ENCODE data around the gene COL6A2. TPM values are rescaled to one million over a fixed set of nuclear protein-coding genes. Genes with fewer than 3 reads are reported as not detected.

The COL6A2 gene
- total and polyA plus RNA-seq, 2 of the 13 experiments (the other 11 are each of a cell fraction or from before 2014, with no cell fraction given): 0.07 to 0.41 TPM

- POLR2A ChIA-PET: no interaction called here
- no peak for FAIRE-seq
These were observed 24.3 kb downstream of the COL6A2 start for GRCh38 chr21:46122237-46122671.

More at GRCh38 chr21:46122237-46122671, 24.3 kb downstream of the COL6A2 start:
- Histone ChIP-seq H3K9ac (ENCODE audit: insufficient read depth, low read depth, low read length) (no peak overlapping the region), H4K20me1 (ENCODE audit: insufficient read depth, low read length) (no peaks in the 10 kb centered on the region), H3K27me3 (ENCODE audit: control insufficient read depth in 1 of 2, insufficient read depth in 2 of 2, low read length in 2 of 2) (peaks cover 1 to 26% of the 10 kb centered on the region in 2 experiments; a peak in 2 of 5 replicates), H3K9me3 (ENCODE audit: low read length) (no peaks in the 10 kb centered on the region), H3K4me2 (ENCODE audit: low read depth, low read length) (no peak overlapping the region), H2AFZ (ENCODE audit: low read length) (no peak overlapping the region), H3K4me1 (ENCODE audit: insufficient read depth, low read length) (no peaks in the 10 kb centered on the region), H3K4me3 (replicated peaks in 1 of 3; ENCODE audit: insufficient read depth in 1 of 3, low read depth in 2 of 3, low read length in 3 of 3) (no peak overlapping the region), H3K79me2 (ENCODE audit: insufficient read depth, low read length) (no peaks in the 10 kb centered on the region), H3K36me3 (replicated peaks in 1 of 2; ENCODE audit: control insufficient read depth in 1 of 2, insufficient read depth in 2 of 2, low read length in 2 of 2) (no peaks in the 10 kb centered on the region), H3K27ac (ENCODE audit: extremely low read length, insufficient read depth, low read length) (no peak overlapping the region)
- 49% methylated on average over 9 of the region's 12 CpGs for WGBS (ENCODE audit: low lambda C conversion rate)
- TF ChIP-seq ZFAT (CRISPR knock-in tag; conservative IDR thresholded peaks at IDR 0.05) (no peak), SCMH1 (CRISPR knock-in tag; IDR thresholded peaks at IDR 0.05; ENCODE audit: borderline replicate concordance) (no peak), ZNF552 (CRISPR knock-in tag; IDR thresholded peaks at IDR 0.05; ENCODE audit: borderline replicate concordance) (no peak), ZBTB8A (CRISPR knock-in tag; IDR thresholded peaks at IDR 0.05; ENCODE audit: borderline replicate concordance, low read depth) (no peak), PHF8 (CRISPR knock-in tag; IDR thresholded peaks at IDR 0.05) (no peak), MXI1 (IDR thresholded peaks at IDR 0.05; ENCODE audit: borderline replicate concordance, low read depth, low read length) (no peak), ZNF264 (CRISPR knock-in tag; IDR thresholded peaks at IDR 0.05) (no peak), ZNF850 (CRISPR knock-in tag; conservative IDR thresholded peaks at IDR 0.05) (no peak), USF2 (IDR thresholded peaks at IDR 0.05; ENCODE audit: low read depth, low read length) (no peak), USF2 (CRISPR knock-in tag; IDR thresholded peaks at IDR 0.05; ENCODE audit: borderline replicate concordance) (no peak), AHR (CRISPR knock-in tag; IDR thresholded peaks at IDR 0.05) (no peak)
- TF ChIP-seq, protein P1, sequence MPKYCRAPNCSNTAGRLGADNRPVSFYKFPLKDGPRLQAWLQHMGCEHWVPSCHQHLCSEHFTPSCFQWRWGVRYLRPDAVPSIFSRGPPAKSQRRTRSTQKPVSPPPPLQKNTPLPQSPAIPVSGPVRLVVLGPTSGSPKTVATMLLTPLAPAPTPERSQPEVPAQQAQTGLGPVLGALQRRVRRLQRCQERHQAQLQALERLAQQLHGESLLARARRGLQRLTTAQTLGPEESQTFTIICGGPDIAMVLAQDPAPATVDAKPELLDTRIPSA (CRISPR knock-in tag; IDR thresholded peaks at IDR 0.05; ENCODE audit: borderline replicate concordance): no peak
- TF ChIP-seq, protein P2, sequence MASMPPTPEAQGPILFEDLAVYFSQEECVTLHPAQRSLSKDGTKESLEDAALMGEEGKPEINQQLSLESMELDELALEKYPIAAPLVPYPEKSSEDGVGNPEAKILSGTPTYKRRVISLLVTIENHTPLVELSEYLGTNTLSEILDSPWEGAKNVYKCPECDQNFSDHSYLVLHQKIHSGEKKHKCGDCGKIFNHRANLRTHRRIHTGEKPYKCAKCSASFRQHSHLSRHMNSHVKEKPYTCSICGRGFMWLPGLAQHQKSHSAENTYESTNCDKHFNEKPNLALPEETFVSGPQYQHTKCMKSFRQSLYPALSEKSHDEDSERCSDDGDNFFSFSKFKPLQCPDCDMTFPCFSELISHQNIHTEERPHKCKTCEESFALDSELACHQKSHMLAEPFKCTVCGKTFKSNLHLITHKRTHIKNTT (CRISPR knock-in tag; IDR thresholded peaks at IDR 0.05): no peak
- TF ChIP-seq, protein P3, sequence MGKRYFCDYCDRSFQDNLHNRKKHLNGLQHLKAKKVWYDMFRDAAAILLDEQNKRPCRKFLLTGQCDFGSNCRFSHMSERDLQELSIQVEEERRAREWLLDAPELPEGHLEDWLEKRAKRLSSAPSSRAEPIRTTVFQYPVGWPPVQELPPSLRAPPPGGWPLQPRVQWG (CRISPR knock-in tag; IDR thresholded peaks at IDR 0.05; ENCODE audit: borderline replicate concordance, low read depth): no peak
- TF ChIP-seq, protein P4, sequence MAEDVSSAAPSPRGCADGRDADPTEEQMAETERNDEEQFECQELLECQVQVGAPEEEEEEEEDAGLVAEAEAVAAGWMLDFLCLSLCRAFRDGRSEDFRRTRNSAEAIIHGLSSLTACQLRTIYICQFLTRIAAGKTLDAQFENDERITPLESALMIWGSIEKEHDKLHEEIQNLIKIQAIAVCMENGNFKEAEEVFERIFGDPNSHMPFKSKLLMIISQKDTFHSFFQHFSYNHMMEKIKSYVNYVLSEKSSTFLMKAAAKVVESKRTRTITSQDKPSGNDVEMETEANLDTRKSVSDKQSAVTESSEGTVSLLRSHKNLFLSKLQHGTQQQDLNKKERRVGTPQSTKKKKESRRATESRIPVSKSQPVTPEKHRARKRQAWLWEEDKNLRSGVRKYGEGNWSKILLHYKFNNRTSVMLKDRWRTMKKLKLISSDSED (CRISPR knock-in tag; IDR thresholded peaks at IDR 0.05): no peak
- CTCF ChIA-PET (ENCODE audit: low intra/inter-chr PET ratio, low total read pairs): no interaction called here
- BruUV-seq (replicated peaks): no TSS peak
- in situ Hi-C loops (cut with HindIII; ENCODE audit: extremely low pct_ligation_motif_present, low pct_unique_long_range_greater_than_20kb): loop anchor here (5.0 kb wide), 1 partner anchor 150 kb away; no protein-coding TSS in a partner anchor
- no peak for ATAC-seq
- intact Hi-C loops (cut with micrococcal nuclease; ENCODE audit: unreplicated experiment): no loop called here
- no peak for DNase-seq (ENCODE audit: low spot score)
